Pulmonary artery endothelial cell (primary cell): ENCODE data around the gene CCRL2. TPM values are rescaled to one million over a fixed set of nuclear protein-coding genes. Genes with fewer than 3 reads are reported as not detected.

ENCODE experiments used
- DNase-seq: peaks from one replicate; pipeline ENCODE4 v3.0.0-alpha.2; 2011; ENCODE audit warnings: low read depth, low spot score
- total RNA-seq: library from RNA; depleted of rRNA; stranded (reverse); fragments of >200 nt; gene quantifications from 2 replicates; pipeline ENCODE4 v1.2.3, GENCODE V29; 2014

Gene CCRL2
- total RNA-seq, 1 donor from 2014 or later = 6.4 TPM

- DNase-seq = no peak
Observed at GRCh38 chr3:46456118-46456517, 49.1 kb downstream of the CCRL2 start.

Other genes with a start within 250 kb of the CCRL2 start
- not detected in 2 replicates for gene CCR1, start 198.9 kb upstream of the CCRL2 start, total RNA-seq
- not detected in 2 replicates for gene CCR3, start 164.8 kb upstream of the CCRL2 start, total RNA-seq
- gene CCR2, start 53.1 kb upstream of the CCRL2 start, total RNA-seq = not detected in 2 replicates
- not detected in 2 replicates for gene CCR5, start 36.3 kb upstream of the CCRL2 start, total RNA-seq
- gene LTF, start 57.6 kb downstream of the CCRL2 start, total RNA-seq = 0.28 TPM in 1 of 2 replicates, not detected in the other
- gene RTP3, start 90.7 kb downstream of the CCRL2 start, total RNA-seq = 0.07 TPM in 1 of 2 replicates, not detected in the other
- 0.07 and 0.85 TPM in 2 replicates for gene LRRC2, start 159.0 kb downstream of the CCRL2 start, total RNA-seq
- gene FAM240A, start 205.3 kb downstream of the CCRL2 start, total RNA-seq = not detected in 2 replicates